DND-41 (cell line): Measurements from ENCODE around the gene TIMM23.

Experiments
- EZH2 ChIP-seq: IDR thresholded peaks from 3 replicates; pipeline ENCODE4 v1.6.1; 2012; ENCODE audit warnings: borderline replicate concordance, low read depth, mild to moderate bottlenecking, moderate library complexity, low read length, inconsistent platforms; ENCODE audit not compliant: severe bottlenecking
- TF ChIP-seq, protein P1 (sequence below): IDR thresholded peaks from 2 replicates; pipeline ENCODE4 v1.5.1; 2012; ENCODE audit warnings: borderline replicate concordance, low read length, moderate library complexity, mild to moderate bottlenecking; ENCODE audit not compliant: poor library complexity, severe bottlenecking; ENCODE audit errors: extremely low read depth

DNA sequence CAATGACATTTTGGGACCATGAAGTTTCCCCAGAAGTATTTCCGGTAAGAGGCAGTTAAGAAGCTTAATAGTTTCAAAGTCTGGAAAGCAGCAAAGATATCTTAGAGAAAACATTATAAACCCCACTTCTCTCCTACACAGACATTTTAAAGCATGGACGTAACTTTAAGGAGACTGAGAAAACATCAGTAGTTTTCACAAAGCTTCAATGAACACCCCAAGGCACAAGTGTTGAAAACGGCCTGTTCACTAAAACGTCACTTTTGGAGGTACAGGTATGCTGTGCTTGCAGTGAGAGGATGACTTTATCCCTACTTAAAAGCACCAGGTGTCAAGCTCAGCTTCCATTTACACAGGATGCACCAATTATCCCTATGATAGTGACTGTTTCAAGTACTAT lies 33.1 kb downstream of the TIMM23 start:
- TF ChIP-seq, protein P1, sequence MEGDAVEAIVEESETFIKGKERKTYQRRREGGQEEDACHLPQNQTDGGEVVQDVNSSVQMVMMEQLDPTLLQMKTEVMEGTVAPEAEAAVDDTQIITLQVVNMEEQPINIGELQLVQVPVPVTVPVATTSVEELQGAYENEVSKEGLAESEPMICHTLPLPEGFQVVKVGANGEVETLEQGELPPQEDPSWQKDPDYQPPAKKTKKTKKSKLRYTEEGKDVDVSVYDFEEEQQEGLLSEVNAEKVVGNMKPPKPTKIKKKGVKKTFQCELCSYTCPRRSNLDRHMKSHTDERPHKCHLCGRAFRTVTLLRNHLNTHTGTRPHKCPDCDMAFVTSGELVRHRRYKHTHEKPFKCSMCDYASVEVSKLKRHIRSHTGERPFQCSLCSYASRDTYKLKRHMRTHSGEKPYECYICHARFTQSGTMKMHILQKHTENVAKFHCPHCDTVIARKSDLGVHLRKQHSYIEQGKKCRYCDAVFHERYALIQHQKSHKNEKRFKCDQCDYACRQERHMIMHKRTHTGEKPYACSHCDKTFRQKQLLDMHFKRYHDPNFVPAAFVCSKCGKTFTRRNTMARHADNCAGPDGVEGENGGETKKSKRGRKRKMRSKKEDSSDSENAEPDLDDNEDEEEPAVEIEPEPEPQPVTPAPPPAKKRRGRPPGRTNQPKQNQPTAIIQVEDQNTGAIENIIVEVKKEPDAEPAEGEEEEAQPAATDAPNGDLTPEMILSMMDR = no peak
- no peak for TF ChIP-seq EZH2
